HG03575 (cell line): Measurements from ENCODE around the gene CASR.

ENCODE experiments used
- ATAC-seq: cut with Tn5 transposase; IDR thresholded peaks from one replicate; pipeline ENCODE4 v1.9.1; 2021; ENCODE audit not compliant: unreplicated experiment, insufficient number of reproducible peaks, low FRiP score; ENCODE audit errors: extremely low read depth

CASR gene

GRCh38 chr3:122213650-122214049 lies 30.2 kb downstream of the CASR start:
- ATAC-seq = no peak

- ATAC-seq = no peak
Measured at GRCh38 chr3:122214711-122215110, 31.2 kb downstream of the CASR start.

GRCh38 chr3:122215592-122216298 lies 32.3 kb downstream of the CASR start:
- no peak for ATAC-seq

GRCh38 chr3:122217901-122218300 lies 34.4 kb downstream of the CASR start:
- ATAC-seq = no peak

GRCh38 chr3:122219242-122219872 lies 35.9 kb downstream of the CASR start:
- no peak for ATAC-seq

- ATAC-seq = no peak
Measured at GRCh38 chr3:122227036-122227781, 43.7 kb downstream of the CASR start.

GRCh38 chr3:122230174-122230573 lies 46.7 kb downstream of the CASR start:
- no peak for ATAC-seq

GRCh38 chr3:122231465-122232157 lies 48.1 kb downstream of the CASR start:
- ATAC-seq = no peak

- ATAC-seq = no peak
Measured at GRCh38 chr3:122232485-122232884, 49.0 kb downstream of the CASR start.

GRCh38 chr3:122233101-122233952 lies 49.9 kb downstream of the CASR start:
- ATAC-seq = no peak

GRCh38 chr3:122234117-122234516 lies 50.6 kb downstream of the CASR start:
- no peak for ATAC-seq

- no peak for ATAC-seq
Measured at GRCh38 chr3:122235147-122235546, 51.7 kb downstream of the CASR start.

GRCh38 chr3:122239112-122239511 lies 55.6 kb downstream of the CASR start:
- ATAC-seq = no peak

GRCh38 chr3:122245513-122246174 lies 62.2 kb downstream of the CASR start:
- ATAC-seq = no peak

GRCh38 chr3:122246199-122246598 lies 62.7 kb downstream of the CASR start:
- no peak for ATAC-seq

GRCh38 chr3:122247087-122247824 lies 63.8 kb downstream of the CASR start:
- ATAC-seq = no peak

GRCh38 chr3:122247825-122248185 lies 64.3 kb downstream of the CASR start:
- ATAC-seq = no peak

GRCh38 chr3:122251428-122251827 lies 68.0 kb downstream of the CASR start:
- ATAC-seq = no peak
